Effector memory CD4-positive, alpha-beta T cell (primary cell): Measurements from ENCODE around the gene SPG21.
"Not testable (repeated sequence)": the region's sequence is repeated elsewhere in the genome, so short reads cannot be mapped to it uniquely, and the experiment has no call there.

Experiments used
- DNase-seq, 3 donors: peaks; one replicate each; pipeline ENCODE4 v3.0.0-alpha.2; 2020
- H3K27ac ChIP-seq: 2 replicates; pipeline ENCODE4 v1.7.0; 2013; ENCODE audit warnings: mild to moderate bottlenecking, low read length, moderate library complexity; ENCODE audit not compliant: insufficient read depth, poor library complexity, severe bottlenecking
- H3K27me3 ChIP-seq: replicated peaks from 2 replicates; pipeline ENCODE4 v1.7.0; 2013; ENCODE audit warnings: mild to moderate bottlenecking, low read length; ENCODE audit not compliant: insufficient read depth, control insufficient read depth, poor library complexity, severe bottlenecking
- H3K36me3 ChIP-seq: 2 replicates; pipeline ENCODE4 v1.7.0; 2013; ENCODE audit warnings: mild to moderate bottlenecking, low read length, moderate library complexity; ENCODE audit not compliant: control insufficient read depth, insufficient read depth
- H3K4me1 ChIP-seq: 2 replicates; pipeline ENCODE4 v1.7.0; 2013; ENCODE audit warnings: low read length, mild to moderate bottlenecking; ENCODE audit not compliant: control insufficient read depth, insufficient read depth, poor library complexity, severe bottlenecking
- H3K4me3 ChIP-seq: 2 replicates; pipeline ENCODE4 v1.7.0; 2013; ENCODE audit warnings: low read length, low read depth, mild to moderate bottlenecking; ENCODE audit not compliant: insufficient read depth, poor library complexity, severe bottlenecking
- H3K9me3 ChIP-seq: 2 replicates; pipeline ENCODE4 v1.7.0; 2013; ENCODE audit warnings: mild to moderate bottlenecking, low read length, moderate library complexity; ENCODE audit not compliant: control insufficient read depth

The SPG21 gene

GRCh38 chr15:65028338-65028737, 38.6 kb upstream of the SPG21 start:
- DNase-seq = no peak
- peak overlapping the region; percentile 94 for H3K4me3 ChIP-seq
- H3K9me3 ChIP-seq = no peaks in the 10 kb centered on the region
- peaks cover 16% of the 10 kb centered on the region for H3K36me3 ChIP-seq
- peak overlapping the region; percentile 67 for H3K27ac ChIP-seq
- H3K4me1 ChIP-seq = peaks cover 8% of the 10 kb centered on the region
- no peaks in the 10 kb centered on the region for H3K27me3 ChIP-seq

DNA sequence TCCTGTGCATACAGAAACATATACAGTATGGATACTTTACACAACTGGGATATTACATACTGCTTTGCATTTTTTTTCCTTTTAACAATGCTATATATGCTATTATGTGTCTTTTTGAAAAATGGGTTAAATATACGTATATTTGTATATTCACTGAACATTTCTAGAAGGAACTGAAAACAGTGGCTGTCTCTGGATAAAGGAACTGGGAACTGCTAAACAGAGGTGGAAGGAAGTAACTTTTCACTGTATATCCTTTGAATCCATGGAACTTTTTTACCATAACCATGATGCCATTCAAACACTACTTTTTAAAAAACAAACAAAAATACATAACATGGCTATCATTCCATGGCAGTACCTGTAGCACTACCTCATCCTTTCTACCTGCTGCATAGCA, 37.9 kb upstream of the SPG21 start:
- peaks cover 16% of the 10 kb centered on the region for H3K36me3 ChIP-seq
- H3K4me1 ChIP-seq = peaks cover 8% of the 10 kb centered on the region
- H3K27ac ChIP-seq = no peak overlapping the region
- no peak for DNase-seq
- no peaks in the 10 kb centered on the region for H3K27me3 ChIP-seq
- no peaks in the 10 kb centered on the region for H3K9me3 ChIP-seq
- peak overlapping the region; percentile 94 for H3K4me3 ChIP-seq

DNA sequence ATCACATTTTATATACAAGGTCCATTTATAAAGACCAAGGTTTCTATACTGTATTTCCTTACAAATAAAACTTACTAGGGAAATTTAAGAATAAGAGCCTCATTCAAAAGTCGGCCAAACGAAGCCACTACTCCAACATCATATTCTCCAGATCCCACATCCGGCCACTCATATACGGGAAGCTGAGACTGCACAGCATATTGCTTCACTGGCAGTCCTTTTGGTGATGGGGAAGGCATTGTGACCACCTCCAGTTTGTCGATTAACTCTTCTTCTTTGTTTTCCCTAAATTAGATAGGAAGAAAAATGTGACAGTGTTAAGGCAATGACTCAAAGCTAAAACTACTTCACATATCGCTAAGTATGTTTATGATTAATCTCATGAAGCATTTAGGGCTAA, 37.0 kb upstream of the SPG21 start:
- Histone ChIP-seq H3K9me3 (no peaks in the 10 kb centered on the region), H3K36me3 (peaks cover 16% of the 10 kb centered on the region), H3K27me3 (no peaks in the 10 kb centered on the region), H3K27ac (no peak overlapping the region), H3K4me3 (no peak overlapping the region), H3K4me1 (peaks cover 8% of the 10 kb centered on the region)
- no peak for DNase-seq

DNA sequence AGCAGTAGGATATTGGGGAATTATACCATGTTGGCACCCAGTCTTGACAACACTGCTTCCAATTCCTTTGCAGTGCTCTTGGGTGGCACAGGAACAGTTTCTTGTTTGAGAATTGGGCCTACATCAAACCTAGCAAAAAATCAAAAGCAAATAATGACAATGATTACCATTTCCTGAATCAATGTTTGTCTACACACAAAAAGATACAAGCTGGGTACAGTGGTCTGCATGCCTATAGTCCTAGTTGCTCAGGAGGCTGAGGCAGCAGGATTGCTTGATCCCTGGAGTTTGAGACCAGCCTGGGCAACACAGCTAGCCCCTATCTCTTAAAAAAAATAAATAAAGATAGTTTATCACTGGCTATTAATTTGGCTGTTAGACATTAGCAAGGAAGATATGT, 31.8 kb upstream of the SPG21 start:
- Histone ChIP-seq H3K9me3 (no peaks in the 10 kb centered on the region), H3K4me1 (no peaks in the 10 kb centered on the region), H3K36me3 (peaks cover 39% of the 10 kb centered on the region), H3K4me3 (no peak overlapping the region), H3K27ac (no peak overlapping the region), H3K27me3 (no peaks in the 10 kb centered on the region)
- no peak for DNase-seq

DNA sequence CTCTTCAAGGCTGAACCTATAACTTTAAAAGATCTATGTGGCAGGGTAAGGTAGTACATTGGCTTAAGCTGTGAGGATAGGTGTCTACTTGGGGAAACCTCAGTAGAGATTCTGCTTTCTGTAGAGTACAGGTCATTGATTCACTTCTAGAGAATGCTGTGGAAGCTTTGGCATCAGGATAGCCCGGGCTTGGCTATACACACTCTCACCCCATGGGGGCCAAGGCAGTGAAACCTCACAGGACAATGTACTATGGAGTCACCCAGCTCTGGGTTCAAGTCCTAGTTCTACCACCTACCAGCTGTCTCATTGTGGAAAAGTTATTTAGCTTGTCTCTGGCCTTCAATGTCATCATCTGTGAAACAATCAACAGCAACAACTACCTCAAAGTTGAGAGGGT, 30.7 kb upstream of the SPG21 start:
- H3K36me3 ChIP-seq = peaks cover 38% of the 10 kb centered on the region

GRCh38 chr15:65011198-65011597, 21.5 kb upstream of the SPG21 start:
- DNase-seq, H3K27ac ChIP-seq, H3K9me3 ChIP-seq, H3K27me3 ChIP-seq, H3K4me3 ChIP-seq, H3K4me1 ChIP-seq: not testable (repeated sequence)
- H3K36me3 ChIP-seq = peaks cover 35% of the 10 kb centered on the region

More for the DNA sequence above, 30.7 kb upstream of the SPG21 start:
- no peaks in the 10 kb centered on the region for H3K27me3 ChIP-seq
- no peaks in the 10 kb centered on the region for H3K9me3 ChIP-seq
- no peak for DNase-seq
- H3K27ac ChIP-seq = no peak overlapping the region
- H3K4me3 ChIP-seq = no peak overlapping the region
- H3K4me1 ChIP-seq = no peaks in the 10 kb centered on the region

DNA sequence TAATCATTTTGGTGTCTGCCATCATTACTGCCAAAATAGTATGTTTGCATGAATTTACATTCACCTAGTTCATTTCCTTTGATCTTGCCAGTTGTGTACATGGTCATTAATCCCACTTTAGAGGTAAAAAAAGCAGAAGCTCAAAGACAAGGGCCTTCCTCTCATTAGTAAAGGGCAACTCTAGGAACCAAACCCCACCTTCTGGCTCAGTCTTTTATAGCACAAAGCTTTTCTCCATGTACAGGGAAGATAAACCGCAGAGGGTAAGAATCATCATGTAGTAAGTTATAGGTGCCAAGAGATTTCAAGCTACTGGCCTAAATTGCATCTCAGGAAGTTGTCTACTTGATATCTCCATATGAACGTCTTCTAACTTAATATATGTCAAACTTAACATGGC, 19.3 kb upstream of the SPG21 start:
- H3K4me1 ChIP-seq = no peaks in the 10 kb centered on the region
- H3K9me3 ChIP-seq = no peaks in the 10 kb centered on the region
- no peaks in the 10 kb centered on the region for H3K27me3 ChIP-seq
- H3K36me3 ChIP-seq = peaks cover 16% of the 10 kb centered on the region
- H3K27ac ChIP-seq = no peak overlapping the region
- no peak overlapping the region for H3K4me3 ChIP-seq
- DNase-seq = no peak

GRCh38 chr15:65006876-65007275, 17.2 kb upstream of the SPG21 start:
- H3K9me3 ChIP-seq = no peaks in the 10 kb centered on the region
- DNase-seq = no peak
- H3K27ac ChIP-seq = no peak overlapping the region
- H3K4me1 ChIP-seq = no peaks in the 10 kb centered on the region
- no peaks in the 10 kb centered on the region for H3K27me3 ChIP-seq
- H3K4me3 ChIP-seq = no peak overlapping the region
- H3K36me3 ChIP-seq = peaks cover 8% of the 10 kb centered on the region

- no peak for DNase-seq
- Histone ChIP-seq H3K36me3 (peaks cover 5% of the 10 kb centered on the region), H3K27me3 (no peaks in the 10 kb centered on the region), H3K4me1 (no peaks in the 10 kb centered on the region), H3K4me3 (no peak overlapping the region), H3K27ac (no peak overlapping the region), H3K9me3 (no peaks in the 10 kb centered on the region)
Measured at GRCh38 chr15:65004993-65005392, 15.3 kb upstream of the SPG21 start.

- Histone ChIP-seq H3K4me3 (no peak overlapping the region), H3K27ac (no peak overlapping the region), H3K4me1 (no peaks in the 10 kb centered on the region), H3K36me3 (no peaks in the 10 kb centered on the region), H3K27me3 (no peaks in the 10 kb centered on the region), H3K9me3 (no peaks in the 10 kb centered on the region)
- DNase-seq = no peak
Measured at GRCh38 chr15:64997745-64998375, 8.1 kb upstream of the SPG21 start.
